ENCODE data around the gene SUSD6.

SUSD6 gene

GRCh38 chr14:69651664-69652063 is 40.3 kb downstream of the SUSD6 start:
- POLR2A ChIA-PET (ENCODE audit: low non-redundant PET): no interaction called here
- no peak for TF ChIP-seq CTCF (conservative IDR thresholded peaks at IDR 0.05; ENCODE audit: low read depth)
- CTCF ChIA-PET: no interaction called here
- H3K27ac ChIP-seq: no peak overlapping the region
- no peak for DNase-seq (ENCODE audit: low spot score)

- no peak for TF ChIP-seq CTCF (conservative IDR thresholded peaks at IDR 0.05; ENCODE audit: low read depth)
- POLR2A ChIA-PET (ENCODE audit: low non-redundant PET): no interaction called here
- CTCF ChIA-PET: interaction anchor here (0.5 kb wide), 1 partner anchor 33 kb away, joined by 7 read pairs; no protein-coding TSS in a partner anchor
- DNase-seq (ENCODE audit: low spot score): no peak
- H3K27ac ChIP-seq: no peak overlapping the region
Measured at GRCh38 chr14:69652942-69653684, 41.7 kb downstream of the SUSD6 start.

- POLR2A ChIA-PET (ENCODE audit: low non-redundant PET): no interaction called here
- no peak for TF ChIP-seq CTCF (conservative IDR thresholded peaks at IDR 0.05; ENCODE audit: low read depth)
- H3K27ac ChIP-seq: no peak overlapping the region
- DNase-seq (ENCODE audit: low spot score): no peak
- CTCF ChIA-PET: no interaction called here
Measured at GRCh38 chr14:69654116-69654515, 42.7 kb downstream of the SUSD6 start.

GRCh38 chr14:69657950-69658355 is 46.6 kb downstream of the SUSD6 start:
- peak; percentile 72 for DNase-seq (ENCODE audit: low spot score)
- POLR2A ChIA-PET (ENCODE audit: low non-redundant PET): no interaction called here
- TF ChIP-seq CTCF (conservative IDR thresholded peaks at IDR 0.05; ENCODE audit: low read depth): no peak
- H3K27ac ChIP-seq: peak overlapping the region; percentile 83
- CTCF ChIA-PET: interaction anchor here (0.6 to 0.7 kb wide), 2 partner anchors 55 to 73 kb away, joined by 3 to 4 read pairs; no protein-coding TSS in a partner anchor

- POLR2A ChIA-PET (ENCODE audit: low non-redundant PET): no interaction called here
- CTCF ChIA-PET: interaction anchor here (0.7 kb wide), 1 partner anchor 76 kb away, joined by 3 read pairs; no protein-coding TSS in a partner anchor
- no peak for TF ChIP-seq CTCF (conservative IDR thresholded peaks at IDR 0.05; ENCODE audit: low read depth)
- peak overlapping the region; percentile 83 for H3K27ac ChIP-seq
- peak; percentile 51 for DNase-seq (ENCODE audit: low spot score)
Measured at GRCh38 chr14:69658664-69659261, 47.4 kb downstream of the SUSD6 start.

- ChIA-PET CTCF (no interaction called here), POLR2A (ENCODE audit: low non-redundant PET) (no interaction called here)
- no peak for TF ChIP-seq CTCF (conservative IDR thresholded peaks at IDR 0.05; ENCODE audit: low read depth)
- H3K27ac ChIP-seq: no peak overlapping the region
- no peak for DNase-seq (ENCODE audit: low spot score)
Measured at GRCh38 chr14:69660344-69661193, 49.2 kb downstream of the SUSD6 start.

Measured in RWPE1 (cell line).